ENCODE results near the gene TSPOAP1.

Gene TSPOAP1

GRCh38 chr17:58328195-58329034 is at the start of gene TSPOAP1:
Gene TSPOAP1 (minus strand): TSS chr17:58328795. CDS start chr17:58327920, 875 bp downstream.
- no peak for DNase-seq (ENCODE audit: extremely low spot score, insufficient read length, low read depth)
- FAIRE-seq, result peak; percentile 96

GRCh38 chr17:58377661-58378060 is 49.1 kb upstream of the TSPOAP1 start:
- FAIRE-seq, result no peak

GRCh38 chr17:58377093-58377601 is 48.6 kb upstream of the TSPOAP1 start:
- DNase-seq (ENCODE audit: extremely low spot score, insufficient read length, low read depth), result no peak
- no peak for FAIRE-seq

More at GRCh38 chr17:58377661-58378060, 49.1 kb upstream of the TSPOAP1 start:
- no peak for DNase-seq (ENCODE audit: extremely low spot score, insufficient read length, low read depth)

- FAIRE-seq (no peak), DNase-seq (ENCODE audit: extremely low spot score, insufficient read length, low read depth) (no peak)
Observed at GRCh38 chr17:58376472-58377000, 47.9 kb upstream of the TSPOAP1 start.

GRCh38 chr17:58375811-58376210 is 47.2 kb upstream of the TSPOAP1 start:
- DNase-seq (ENCODE audit: extremely low spot score, insufficient read length, low read depth) (no peak), FAIRE-seq (no peak)

- no peak for FAIRE-seq
- DNase-seq (ENCODE audit: extremely low spot score, insufficient read length, low read depth), result no peak
Observed at GRCh38 chr17:58375256-58375655, 46.7 kb upstream of the TSPOAP1 start.

GRCh38 chr17:58373923-58374322 is 45.3 kb upstream of the TSPOAP1 start:
- DNase-seq (ENCODE audit: extremely low spot score, insufficient read length, low read depth) (no peak), FAIRE-seq (no peak)

GRCh38 chr17:58373003-58373402 is 44.4 kb upstream of the TSPOAP1 start:
- FAIRE-seq, result no peak
- DNase-seq (ENCODE audit: extremely low spot score, insufficient read length, low read depth), result no peak

- DNase-seq (ENCODE audit: extremely low spot score, insufficient read length, low read depth) (no peak), FAIRE-seq (no peak)
Observed at GRCh38 chr17:58371300-58371950, 42.8 kb upstream of the TSPOAP1 start.

GRCh38 chr17:58370716-58371115 is 42.1 kb upstream of the TSPOAP1 start:
- FAIRE-seq (no peak), DNase-seq (ENCODE audit: extremely low spot score, insufficient read length, low read depth) (no peak)

GRCh38 chr17:58370309-58370708 is 41.7 kb upstream of the TSPOAP1 start:
- DNase-seq (ENCODE audit: extremely low spot score, insufficient read length, low read depth) (no peak), FAIRE-seq (no peak)

- no peak for FAIRE-seq
- no peak for DNase-seq (ENCODE audit: extremely low spot score, insufficient read length, low read depth)
Observed at GRCh38 chr17:58369214-58370031, 40.8 kb upstream of the TSPOAP1 start.

GRCh38 chr17:58368860-58369213 is 40.2 kb upstream of the TSPOAP1 start:
- no peak for FAIRE-seq
- no peak for DNase-seq (ENCODE audit: extremely low spot score, insufficient read length, low read depth)

GRCh38 chr17:58367461-58367860 is 38.9 kb upstream of the TSPOAP1 start:
- FAIRE-seq (no peak), DNase-seq (ENCODE audit: extremely low spot score, insufficient read length, low read depth) (no peak)

- no peak for DNase-seq (ENCODE audit: extremely low spot score, insufficient read length, low read depth)
- FAIRE-seq, result no peak
Observed at GRCh38 chr17:58365980-58366595, 37.5 kb upstream of the TSPOAP1 start.

- FAIRE-seq (no peak), DNase-seq (ENCODE audit: extremely low spot score, insufficient read length, low read depth) (no peak)
Observed at GRCh38 chr17:58365185-58365979, 36.8 kb upstream of the TSPOAP1 start.

- DNase-seq (ENCODE audit: extremely low spot score, insufficient read length, low read depth) (no peak), FAIRE-seq (no peak)
Observed at GRCh38 chr17:58364270-58364942, 35.8 kb upstream of the TSPOAP1 start.

- FAIRE-seq (no peak), DNase-seq (ENCODE audit: extremely low spot score, insufficient read length, low read depth) (no peak)
Observed at GRCh38 chr17:58363457-58364185, 35.0 kb upstream of the TSPOAP1 start.
